Pancreas (tissue), 10 donors: ENCODE results near the gene PARD3. TPM values are rescaled to one million over a fixed set of nuclear protein-coding genes. Genes with fewer than 3 reads are reported as not detected.
A peak's percentile ranks its signal among the peaks of the same experiment; 100 is the strongest.

Source experiments
- ATAC-seq, 4 donors: fragments of 200-7000 bp; cut with Tn5 transposase; one replicate each; pipeline versions ENCODE4 v1.8.0 to v1.9.1; 2020; ENCODE audit warnings: mild to moderate bottlenecking in 4 of 4, moderate library complexity in 4 of 4
- DNase-seq, 6 donors: peaks; one replicate each; pipeline ENCODE4 v3.0.0-alpha.2; 2020
- FAIRE-seq: peaks from 2 replicates; lab custom pipeline; 2012; peaks lifted over from hg19 to GRCh38; lab: Jason Lieb, UNC
- H3K27ac ChIP-seq, 4 donors: fragments of 200-600 bp; sonication (generic); 1 replicate in 3 of 4; 2 replicates in 1 of 4; pipeline versions ENCODE4 v1.5.0 to v1.8.0; 2020
- H3K27me3 ChIP-seq, 4 donors: fragments of 200-600 bp; one replicate each; pipeline ENCODE4 v1.8.0; 2021
- H3K36me3 ChIP-seq, 3 donors: fragments of 200-600 bp; sonication (generic) in 1 of 3; one replicate each; pipeline versions ENCODE4 v1.5.0 to v1.8.0; 2020 to 2021
- H3K4me1 ChIP-seq, 3 donors: fragments of 200-600 bp; one replicate each; pipeline ENCODE4 v1.8.0; 2021
- H3K4me3 ChIP-seq, 4 donors: fragments of 200-600 bp; sonication (generic) in 2 of 4; one replicate each; pipeline versions ENCODE4 v1.5.0 to v1.8.0; 2020 to 2021
- H3K9me3 ChIP-seq, 4 donors: fragments of 200-600 bp; one replicate each; pipeline ENCODE4 v1.8.0; 2021
- WGBS, 2 donors: extraction: QIAGEN DNeasy Blood & Tissue Kit; methylation state at CpG; one replicate each; pipeline ENCODE4 v1.1.7; 2013; 5-methylcytosine and 5-hydroxymethylcytosine counted together
- intact Hi-C, 3 donors: fragments of 100-400 bp; cut with DNase I; formaldehyde crosslinking; loops; one replicate each; pipeline versions ENCODE4 v1.11.1 to v1.14.2; 2022
- polyA plus RNA-seq, 2 donors: library from polyadenylated mRNA; stranded (reverse); fragments of 200-250 nt; gene quantifications; one replicate each; pipeline ENCODE4 v1.2.3, GENCODE V29; 2013
- total RNA-seq, 6 donors: library from RNA; stranded (reverse); fragmentation: NEBNext Ultra II Directional in 4 of 6; extraction: Animal tissue kit (Norgen Biotek cat#: 25700) in 4 of 6; gene quantifications; one replicate each; pipeline versions ENCODE4 v1.2.1 to v1.2.4, GENCODE V29; 2021 to 2023
- TF ChIP-seq, protein P1 (sequence below), 4 donors: fragments of 200-600 bp; sonication (generic) in 3 of 4; IDR thresholded peaks; one replicate each; pipeline versions ENCODE4 v1.5.0 to v1.8.0; 2021; ENCODE audit warnings: antibody characterized with exemption in 4 of 4
- donor health status: healthy with polysubstance abuse.
- donor health status: DM: no; HTN: no; CAD: no; lungs with moderate emphysema.
- donor health status: DM: no; HTN: no; CAD: no.
- donor health status: control.
- donor health status: control.
- donor health status: Bipolar disorder and iron deficiency.
- donor health status: DM: yes; HTN: yes; CAD: no.
- donor health status: DM: no; HTN: no; CAD: no.
- donor health status: DM: no; HTN: no; CAD: no.
- donor health status: DM: yes; HTN: yes; CAD: no.

PARD3 gene
- total and polyA plus RNA-seq, 8 donors, result 12.8 to 32.3 (median 23.4) TPM

DNA sequence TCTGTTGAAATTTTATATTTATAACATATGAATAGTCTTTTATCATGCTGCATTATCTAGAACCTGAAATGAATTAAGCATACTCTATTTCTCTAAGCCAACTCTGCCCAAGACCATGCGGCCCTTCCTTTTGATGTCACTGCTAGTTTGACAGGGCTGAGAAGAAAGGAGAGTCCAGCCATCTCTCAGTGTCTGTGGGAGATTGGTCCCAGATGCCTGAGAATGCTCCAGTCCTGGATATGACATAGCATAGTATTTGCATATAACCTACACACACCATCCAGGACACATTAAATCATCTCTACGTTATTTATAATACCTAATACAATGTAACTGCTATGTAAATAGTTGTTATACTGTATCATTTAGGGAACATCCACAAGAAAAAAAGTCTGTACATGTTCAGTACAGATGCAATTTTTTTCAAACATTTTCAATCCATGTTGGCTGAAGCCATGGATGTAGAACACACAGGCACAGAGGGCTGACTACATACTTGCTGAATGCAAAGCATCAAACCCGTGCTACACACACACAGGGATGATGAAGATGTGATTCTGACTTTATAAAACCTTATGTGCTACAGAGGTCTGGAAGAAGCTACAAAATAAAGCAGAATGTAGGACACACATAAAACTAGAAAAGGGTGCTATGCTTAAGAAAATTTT, 315.4 kb downstream of the PARD3 start:
- WGBS, 2 donors, result 89 to 90% methylated on average over 3 of the region's 3 CpGs
- Histone ChIP-seq H3K27ac (no peak overlapping the region), H3K4me1 (peaks cover 0 to 5% (median 0%) of the 10 kb centered on the region in 3 donors), H3K36me3 (no peaks in the 10 kb centered on the region), H3K9me3 (no peaks in the 10 kb centered on the region), H3K27me3 (no peaks in the 10 kb centered on the region), H3K4me3 (no peak overlapping the region)
- no peak for FAIRE-seq
- ATAC-seq, result no peak
- intact Hi-C loops, result no loop called here
- TF ChIP-seq, protein P1, sequence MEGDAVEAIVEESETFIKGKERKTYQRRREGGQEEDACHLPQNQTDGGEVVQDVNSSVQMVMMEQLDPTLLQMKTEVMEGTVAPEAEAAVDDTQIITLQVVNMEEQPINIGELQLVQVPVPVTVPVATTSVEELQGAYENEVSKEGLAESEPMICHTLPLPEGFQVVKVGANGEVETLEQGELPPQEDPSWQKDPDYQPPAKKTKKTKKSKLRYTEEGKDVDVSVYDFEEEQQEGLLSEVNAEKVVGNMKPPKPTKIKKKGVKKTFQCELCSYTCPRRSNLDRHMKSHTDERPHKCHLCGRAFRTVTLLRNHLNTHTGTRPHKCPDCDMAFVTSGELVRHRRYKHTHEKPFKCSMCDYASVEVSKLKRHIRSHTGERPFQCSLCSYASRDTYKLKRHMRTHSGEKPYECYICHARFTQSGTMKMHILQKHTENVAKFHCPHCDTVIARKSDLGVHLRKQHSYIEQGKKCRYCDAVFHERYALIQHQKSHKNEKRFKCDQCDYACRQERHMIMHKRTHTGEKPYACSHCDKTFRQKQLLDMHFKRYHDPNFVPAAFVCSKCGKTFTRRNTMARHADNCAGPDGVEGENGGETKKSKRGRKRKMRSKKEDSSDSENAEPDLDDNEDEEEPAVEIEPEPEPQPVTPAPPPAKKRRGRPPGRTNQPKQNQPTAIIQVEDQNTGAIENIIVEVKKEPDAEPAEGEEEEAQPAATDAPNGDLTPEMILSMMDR (IDR thresholded peaks at IDR 0.05), result no peak
- no peak for DNase-seq

GRCh38 chr10:34498821-34499220, 316.3 kb downstream of the PARD3 start:
- no peaks in the 10 kb centered on the region for H3K4me1 ChIP-seq
- 90 to 96% methylated on average over 1 of the region's 1 CpG for WGBS, 2 donors
- no peak for ATAC-seq
- no peak overlapping the region for H3K27ac ChIP-seq
- no peaks in the 10 kb centered on the region for H3K27me3 ChIP-seq
- no peak for FAIRE-seq
- no peak overlapping the region for H3K4me3 ChIP-seq
- H3K9me3 ChIP-seq, result no peaks in the 10 kb centered on the region
- TF ChIP-seq, protein P1 (IDR thresholded peaks at IDR 0.05), result no peak
- no peaks in the 10 kb centered on the region for H3K36me3 ChIP-seq
- DNase-seq, result no peak
- intact Hi-C loops, result no loop called here

GRCh38 chr10:34495938-34496337, 319.2 kb downstream of the PARD3 start:
- Histone ChIP-seq H3K36me3 (no peaks in the 10 kb centered on the region), H3K4me3 (no peak overlapping the region), H3K27ac (no peak overlapping the region), H3K9me3 (no peaks in the 10 kb centered on the region), H3K4me1 (peaks cover 6 to 9% (median 8%) of the 10 kb centered on the region in 3 donors), H3K27me3 (no peaks in the 10 kb centered on the region)
- intact Hi-C loops, result no loop called here
- FAIRE-seq (no peak), DNase-seq (peak in 1 of 6 donors; percentile 24), ATAC-seq (no peak)
- TF ChIP-seq, protein P1 (IDR thresholded peaks at IDR 0.05), result no peak
- 57 to 59% methylated on average over 2 of the region's 2 CpGs for WGBS, 2 donors

- WGBS, 2 donors, result 98 to 99% methylated on average over 5 of the region's 5 CpGs
- no peaks in the 10 kb centered on the region for H3K9me3 ChIP-seq
- H3K4me3 ChIP-seq, result no peak overlapping the region
- H3K27ac ChIP-seq, result no peak overlapping the region
- no peak for DNase-seq
- H3K36me3 ChIP-seq, result no peaks in the 10 kb centered on the region
- no peak for ATAC-seq
- intact Hi-C loops, result no loop called here
- FAIRE-seq, result no peak
- H3K4me1 ChIP-seq, result peaks cover 6 to 9% (median 8%) of the 10 kb centered on the region in 3 donors
- H3K27me3 ChIP-seq, result no peaks in the 10 kb centered on the region
- TF ChIP-seq, protein P1 (IDR thresholded peaks at IDR 0.05), result no peak
These were observed 321.1 kb downstream of the PARD3 start for GRCh38 chr10:34494012-34494411.

- H3K4me1 ChIP-seq, result peaks cover 6 to 9% (median 8%) of the 10 kb centered on the region in 3 donors
- TF ChIP-seq, protein P1 (IDR thresholded peaks at IDR 0.05), result no peak
- H3K4me3 ChIP-seq, result no peak overlapping the region
- H3K9me3 ChIP-seq, result no peaks in the 10 kb centered on the region
- H3K36me3 ChIP-seq, result no peaks in the 10 kb centered on the region
- WGBS, 2 donors, result 78 to 81% methylated on average over 7 of the region's 7 CpGs
- ATAC-seq (peak in 2 of 4 donors; percentile 37 to 52), FAIRE-seq (no peak), DNase-seq (no peak)
- H3K27me3 ChIP-seq, result no peaks in the 10 kb centered on the region
- intact Hi-C loops, result no loop called here
- H3K27ac ChIP-seq, result no peak overlapping the region
These were observed 323.0 kb downstream of the PARD3 start for GRCh38 chr10:34492081-34492480.
